PFSK-1 (cell line): ENCODE data around the gene MRPS25.
A peak's percentile ranks its signal among the peaks of the same experiment; 100 is the strongest.

Experiments used
- FOXP2 ChIP-seq: optimal IDR thresholded peaks from 2 replicates; pipeline ENCODE3; 2011; ENCODE audit warnings: borderline replicate concordance, control low read depth, inconsistent platforms; ENCODE audit not compliant: insufficient read depth; ENCODE audit errors: extremely low read length, extremely low read depth
- POLR2AphosphoS5 ChIP-seq: IDR thresholded peaks from 2 replicates; pipeline ENCODE4 v1.6.1; 2012; ENCODE audit warnings: low read depth, mild to moderate bottlenecking, control low read depth, low read length, moderate library complexity
- SIN3A ChIP-seq: IDR thresholded peaks from 2 replicates; pipeline ENCODE4 v1.6.1; 2012; ENCODE audit warnings: mild to moderate bottlenecking, low read length, moderate library complexity, borderline replicate concordance; ENCODE audit not compliant: insufficient read depth
- TAF1 ChIP-seq: IDR thresholded peaks from 2 replicates; pipeline ENCODE4 v1.6.1; 2012; ENCODE audit warnings: low read length, control low read depth, borderline replicate concordance; ENCODE audit not compliant: insufficient read depth
- TF ChIP-seq, protein P1 (sequence below), 2 experiments: IDR thresholded peaks; 2 replicates each; pipeline versions ENCODE4 v1.6.1 to v1.8.0; 2011 to 2012; ENCODE audit warnings: low read depth in 2 of 2, low read length in 2 of 2, control low read depth in 1 of 2, inconsistent platforms in 1 of 2, mild to moderate bottlenecking in 1 of 2, moderate library complexity in 1 of 2; ENCODE audit not compliant: insufficient read depth in 1 of 2

MRPS25 gene

DNA sequence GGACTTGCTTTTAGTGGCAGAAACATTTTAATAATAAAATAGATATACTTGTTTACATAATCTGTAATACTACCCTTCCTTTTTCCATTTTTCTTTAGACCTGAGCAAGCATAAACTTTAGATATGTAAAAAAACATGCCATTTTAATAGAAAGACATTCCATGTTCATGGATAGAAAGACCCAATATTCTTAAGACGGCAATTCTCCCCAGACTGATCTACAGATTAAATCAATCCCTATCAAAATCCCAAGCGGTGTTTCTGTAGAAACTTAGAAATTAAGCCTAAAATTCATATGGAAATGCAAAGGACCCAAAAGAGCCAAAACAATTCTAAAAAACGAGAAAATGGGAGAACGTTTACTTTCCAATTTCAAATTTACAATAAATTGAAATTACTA, 11.6 kb downstream of the MRPS25 start:
- TF ChIP-seq FOXP2 (no peak), TAF1 (no peak), POLR2AphosphoS5 (no peak), SIN3A (no peak)
- TF ChIP-seq, protein P1, sequence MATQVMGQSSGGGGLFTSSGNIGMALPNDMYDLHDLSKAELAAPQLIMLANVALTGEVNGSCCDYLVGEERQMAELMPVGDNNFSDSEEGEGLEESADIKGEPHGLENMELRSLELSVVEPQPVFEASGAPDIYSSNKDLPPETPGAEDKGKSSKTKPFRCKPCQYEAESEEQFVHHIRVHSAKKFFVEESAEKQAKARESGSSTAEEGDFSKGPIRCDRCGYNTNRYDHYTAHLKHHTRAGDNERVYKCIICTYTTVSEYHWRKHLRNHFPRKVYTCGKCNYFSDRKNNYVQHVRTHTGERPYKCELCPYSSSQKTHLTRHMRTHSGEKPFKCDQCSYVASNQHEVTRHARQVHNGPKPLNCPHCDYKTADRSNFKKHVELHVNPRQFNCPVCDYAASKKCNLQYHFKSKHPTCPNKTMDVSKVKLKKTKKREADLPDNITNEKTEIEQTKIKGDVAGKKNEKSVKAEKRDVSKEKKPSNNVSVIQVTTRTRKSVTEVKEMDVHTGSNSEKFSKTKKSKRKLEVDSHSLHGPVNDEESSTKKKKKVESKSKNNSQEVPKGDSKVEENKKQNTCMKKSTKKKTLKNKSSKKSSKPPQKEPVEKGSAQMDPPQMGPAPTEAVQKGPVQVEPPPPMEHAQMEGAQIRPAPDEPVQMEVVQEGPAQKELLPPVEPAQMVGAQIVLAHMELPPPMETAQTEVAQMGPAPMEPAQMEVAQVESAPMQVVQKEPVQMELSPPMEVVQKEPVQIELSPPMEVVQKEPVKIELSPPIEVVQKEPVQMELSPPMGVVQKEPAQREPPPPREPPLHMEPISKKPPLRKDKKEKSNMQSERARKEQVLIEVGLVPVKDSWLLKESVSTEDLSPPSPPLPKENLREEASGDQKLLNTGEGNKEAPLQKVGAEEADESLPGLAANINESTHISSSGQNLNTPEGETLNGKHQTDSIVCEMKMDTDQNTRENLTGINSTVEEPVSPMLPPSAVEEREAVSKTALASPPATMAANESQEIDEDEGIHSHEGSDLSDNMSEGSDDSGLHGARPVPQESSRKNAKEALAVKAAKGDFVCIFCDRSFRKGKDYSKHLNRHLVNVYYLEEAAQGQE (IDR thresholded peaks at IDR 0.05; ENCODE audit: insufficient read depth in 1 of 2, low read depth in 2 of 2, low read length in 2 of 2) = no peak

GRCh38 chr3:15052335-15053242, 12.5 kb downstream of the MRPS25 start:
- TF ChIP-seq, protein P1 (IDR thresholded peaks at IDR 0.05; ENCODE audit: insufficient read depth in 1 of 2, low read depth in 2 of 2, low read length in 2 of 2) = no peak
- no peak for TF ChIP-seq FOXP2
- TF ChIP-seq POLR2AphosphoS5 = no peak
- TF ChIP-seq TAF1 = no peak
- no peak for TF ChIP-seq SIN3A

DNA sequence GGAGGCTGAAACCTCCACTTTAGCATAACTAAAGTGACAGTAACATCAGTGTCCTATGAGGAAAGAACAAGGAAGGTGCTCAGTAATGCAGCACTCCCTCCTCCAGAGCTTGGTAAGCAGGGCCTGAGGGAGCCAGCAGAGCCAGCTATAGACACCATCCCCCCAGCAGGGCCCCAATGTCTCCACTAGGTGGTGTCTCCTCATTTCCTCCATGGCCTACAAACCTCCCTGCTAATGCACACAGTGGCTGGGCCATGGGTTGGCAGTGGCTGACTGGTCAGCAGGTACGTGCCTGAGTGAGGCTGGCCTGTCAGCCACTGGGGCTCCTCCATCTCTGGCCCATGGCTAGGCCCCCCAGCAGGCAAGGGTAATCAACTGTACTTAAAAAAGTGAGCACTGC, 13.6 kb downstream of the MRPS25 start:
- TF ChIP-seq POLR2AphosphoS5 (no peak), TAF1 (no peak), FOXP2 (no peak), SIN3A (no peak)
- TF ChIP-seq, protein P1 (IDR thresholded peaks at IDR 0.05; ENCODE audit: insufficient read depth in 1 of 2, low read depth in 2 of 2, low read length in 2 of 2) = no peak

DNA sequence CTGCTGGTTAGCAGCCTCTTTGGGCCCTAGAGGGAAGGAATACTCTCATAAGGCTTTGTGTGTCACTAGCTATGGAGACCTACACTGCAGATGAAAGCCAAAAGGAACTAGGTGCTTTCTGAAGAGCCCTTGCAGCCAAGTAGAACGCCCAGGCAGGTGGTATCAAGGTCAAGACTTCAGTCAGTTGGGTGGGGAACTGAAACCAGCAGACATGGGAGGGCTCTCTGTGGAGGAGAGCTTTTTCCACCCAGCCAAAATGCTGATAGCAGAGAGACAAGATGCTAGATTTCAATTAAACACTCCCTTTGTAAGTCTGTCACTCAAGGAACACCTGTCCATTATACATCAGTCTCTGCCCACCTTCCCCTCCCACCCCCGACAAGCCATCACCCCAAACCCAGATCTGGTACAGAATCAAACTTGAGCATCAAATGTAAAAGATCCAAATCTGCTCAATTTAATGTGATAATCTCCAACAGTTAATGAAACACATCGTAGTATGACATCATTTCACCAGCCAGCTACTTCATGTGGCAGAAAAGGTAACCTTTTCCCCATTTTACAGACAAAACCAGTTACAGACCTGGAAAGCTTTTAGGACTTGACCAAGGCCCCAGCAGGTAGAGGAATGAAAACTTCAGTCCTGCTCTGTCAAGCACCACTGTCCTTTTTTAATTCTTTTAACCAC, 14.6 kb downstream of the MRPS25 start:
- 0 out of 2 replicates have a peak, but pooled peaks have one; percentile 30 for TF ChIP-seq POLR2AphosphoS5
- TF ChIP-seq, protein P1 (IDR thresholded peaks at IDR 0.05; ENCODE audit: insufficient read depth in 1 of 2, low read depth in 2 of 2, low read length in 2 of 2) = no peak
